HL-60 (cell line): Measurements from ENCODE around the gene YWHAG.

Source experiments
- GABPA ChIP-seq: IDR thresholded peaks from 2 replicates; pipeline ENCODE4 v1.6.1; 2012; ENCODE audit warnings: low read depth
- TF ChIP-seq, protein P1 (sequence below): IDR thresholded peaks from one replicate; pipeline ENCODE4 v1.5.1; 2011; ENCODE audit warnings: low read length, control low read depth, inconsistent platforms; ENCODE audit not compliant: insufficient read depth
- TF ChIP-seq, protein P2 (sequence below): IDR thresholded peaks from 2 replicates; pipeline ENCODE4 v1.6.1; 2012; ENCODE audit warnings: low read depth; ENCODE audit not compliant: insufficient replicate concordance

DNA sequence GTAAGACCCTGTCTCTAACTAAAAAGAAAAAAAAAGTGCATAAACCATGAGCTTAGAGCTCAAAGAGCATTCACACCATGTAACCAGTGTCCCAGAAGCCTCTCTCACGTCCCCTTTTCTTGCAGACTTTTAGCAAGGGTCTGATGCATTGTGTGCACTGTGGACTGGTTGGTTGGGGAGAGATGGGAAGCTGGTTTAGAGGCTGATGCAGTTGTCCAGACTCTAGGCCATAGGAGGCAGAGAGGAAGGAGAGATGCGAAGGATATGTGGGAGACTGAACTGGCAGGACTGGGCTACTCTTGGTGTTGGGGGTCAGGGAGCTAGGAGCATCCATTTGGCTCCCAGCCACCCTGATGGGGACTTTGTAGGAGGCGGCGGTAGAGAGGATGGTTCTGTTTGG, 48.9 kb upstream of the YWHAG start:
- TF ChIP-seq, protein P1, sequence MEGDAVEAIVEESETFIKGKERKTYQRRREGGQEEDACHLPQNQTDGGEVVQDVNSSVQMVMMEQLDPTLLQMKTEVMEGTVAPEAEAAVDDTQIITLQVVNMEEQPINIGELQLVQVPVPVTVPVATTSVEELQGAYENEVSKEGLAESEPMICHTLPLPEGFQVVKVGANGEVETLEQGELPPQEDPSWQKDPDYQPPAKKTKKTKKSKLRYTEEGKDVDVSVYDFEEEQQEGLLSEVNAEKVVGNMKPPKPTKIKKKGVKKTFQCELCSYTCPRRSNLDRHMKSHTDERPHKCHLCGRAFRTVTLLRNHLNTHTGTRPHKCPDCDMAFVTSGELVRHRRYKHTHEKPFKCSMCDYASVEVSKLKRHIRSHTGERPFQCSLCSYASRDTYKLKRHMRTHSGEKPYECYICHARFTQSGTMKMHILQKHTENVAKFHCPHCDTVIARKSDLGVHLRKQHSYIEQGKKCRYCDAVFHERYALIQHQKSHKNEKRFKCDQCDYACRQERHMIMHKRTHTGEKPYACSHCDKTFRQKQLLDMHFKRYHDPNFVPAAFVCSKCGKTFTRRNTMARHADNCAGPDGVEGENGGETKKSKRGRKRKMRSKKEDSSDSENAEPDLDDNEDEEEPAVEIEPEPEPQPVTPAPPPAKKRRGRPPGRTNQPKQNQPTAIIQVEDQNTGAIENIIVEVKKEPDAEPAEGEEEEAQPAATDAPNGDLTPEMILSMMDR, result no peak
- TF ChIP-seq GABPA, result no peak
- TF ChIP-seq, protein P2, sequence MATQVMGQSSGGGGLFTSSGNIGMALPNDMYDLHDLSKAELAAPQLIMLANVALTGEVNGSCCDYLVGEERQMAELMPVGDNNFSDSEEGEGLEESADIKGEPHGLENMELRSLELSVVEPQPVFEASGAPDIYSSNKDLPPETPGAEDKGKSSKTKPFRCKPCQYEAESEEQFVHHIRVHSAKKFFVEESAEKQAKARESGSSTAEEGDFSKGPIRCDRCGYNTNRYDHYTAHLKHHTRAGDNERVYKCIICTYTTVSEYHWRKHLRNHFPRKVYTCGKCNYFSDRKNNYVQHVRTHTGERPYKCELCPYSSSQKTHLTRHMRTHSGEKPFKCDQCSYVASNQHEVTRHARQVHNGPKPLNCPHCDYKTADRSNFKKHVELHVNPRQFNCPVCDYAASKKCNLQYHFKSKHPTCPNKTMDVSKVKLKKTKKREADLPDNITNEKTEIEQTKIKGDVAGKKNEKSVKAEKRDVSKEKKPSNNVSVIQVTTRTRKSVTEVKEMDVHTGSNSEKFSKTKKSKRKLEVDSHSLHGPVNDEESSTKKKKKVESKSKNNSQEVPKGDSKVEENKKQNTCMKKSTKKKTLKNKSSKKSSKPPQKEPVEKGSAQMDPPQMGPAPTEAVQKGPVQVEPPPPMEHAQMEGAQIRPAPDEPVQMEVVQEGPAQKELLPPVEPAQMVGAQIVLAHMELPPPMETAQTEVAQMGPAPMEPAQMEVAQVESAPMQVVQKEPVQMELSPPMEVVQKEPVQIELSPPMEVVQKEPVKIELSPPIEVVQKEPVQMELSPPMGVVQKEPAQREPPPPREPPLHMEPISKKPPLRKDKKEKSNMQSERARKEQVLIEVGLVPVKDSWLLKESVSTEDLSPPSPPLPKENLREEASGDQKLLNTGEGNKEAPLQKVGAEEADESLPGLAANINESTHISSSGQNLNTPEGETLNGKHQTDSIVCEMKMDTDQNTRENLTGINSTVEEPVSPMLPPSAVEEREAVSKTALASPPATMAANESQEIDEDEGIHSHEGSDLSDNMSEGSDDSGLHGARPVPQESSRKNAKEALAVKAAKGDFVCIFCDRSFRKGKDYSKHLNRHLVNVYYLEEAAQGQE, result no peak
